WTC11 (cell line): ENCODE measurements around the gene ZMIZ2. TPM values are rescaled to one million over a fixed set of nuclear protein-coding genes. Genes with fewer than 3 reads are reported as not detected.

Experiments
- ATAC-seq: fragments of 200-7000 bp; cut with Tn5 transposase; 2 replicates; pipeline ENCODE4 v1.10.0; 2021; ENCODE audit warnings: mild to moderate bottlenecking, moderate library complexity
- CTCF ChIA-PET: fragments of 300-600 bp; sonication (Branson Sonifier 250); formaldehyde crosslinking; loops from one replicate; lab custom pipeline; 2021; ENCODE audit warnings: antibody characterized with exemption; lab: Charles Lee
- POLR2A ChIA-PET: fragments of 350-600 bp; sonication (Branson Sonifier 250); formaldehyde crosslinking; loops from one replicate; lab custom pipeline; 2021; ENCODE audit warnings: antibody characterized with exemption; lab: Charles Lee
- DNase-seq: peaks from one replicate; pipeline ENCODE4 v3.0.0; 2021; ENCODE audit warnings: low spot score
- H3K27ac Mint-ChIP-seq: 2 replicates; pipeline ENCODE4 v1.8.0; 2021; ENCODE audit warnings: mixed read lengths
- H3K27me3 Mint-ChIP-seq: 2 replicates; pipeline ENCODE4 v1.8.0; 2021; ENCODE audit warnings: low read depth, mild to moderate bottlenecking, moderate library complexity, mixed read lengths
- H3K36me3 Mint-ChIP-seq: 2 replicates; pipeline ENCODE4 v1.8.0; 2021; ENCODE audit warnings: mixed read lengths
- H3K4me1 Mint-ChIP-seq: 2 replicates; pipeline ENCODE4 v1.8.0; 2022; ENCODE audit warnings: mixed read lengths
- H3K4me3 Mint-ChIP-seq: 2 replicates; pipeline ENCODE4 v1.8.0; 2021; ENCODE audit warnings: mild to moderate bottlenecking, moderate library complexity, mixed read lengths
- H3K9me3 Mint-ChIP-seq: 2 replicates; pipeline ENCODE4 v1.8.0; 2021; ENCODE audit warnings: mixed read lengths
- CREB1 ChIP-seq: sonication (generic); formaldehyde crosslinking; IDR thresholded peaks from 2 replicates; pipeline ENCODE4 v1.8.0; 2023; ENCODE audit warnings: mild to moderate bottlenecking, missing genetic modification reagents
- E2F5 ChIP-seq: sonication (generic); formaldehyde crosslinking; IDR thresholded peaks from 2 replicates; pipeline ENCODE4 v1.8.1; 2022; ENCODE audit warnings: mild to moderate bottlenecking, moderate library complexity, missing genetic modification reagents
- ERG ChIP-seq: fragments of 250-450 bp; sonication (Bioruptor Pico); IDR thresholded peaks from 2 replicates; pipeline ENCODE4 v1.8.0; 2021; ENCODE audit warnings: mild to moderate bottlenecking
- ETV6 ChIP-seq: sonication (generic); formaldehyde crosslinking; IDR thresholded peaks from 2 replicates; pipeline ENCODE4 v1.8.1; 2022; ENCODE audit warnings: mild to moderate bottlenecking, missing genetic modification reagents
- FOXP1 ChIP-seq: sonication (generic); formaldehyde crosslinking; IDR thresholded peaks from 2 replicates; pipeline ENCODE4 v1.8.0; 2022; ENCODE audit warnings: missing genetic modification reagents, mild to moderate bottlenecking, moderate library complexity, borderline replicate concordance
- GRHL2 ChIP-seq: fragments of 250-450 bp; sonication (Bioruptor Pico); IDR thresholded peaks from 2 replicates; pipeline ENCODE4 v1.8.0; 2022; ENCODE audit warnings: mild to moderate bottlenecking, moderate library complexity; ENCODE audit not compliant: insufficient replicate concordance, severe bottlenecking
- GTF2I ChIP-seq: fragments of 250-450 bp; sonication (Bioruptor Pico); conservative IDR thresholded peaks from 2 replicates; pipeline ENCODE4 v1.4.0; 2021; ENCODE audit warnings: mild to moderate bottlenecking
- HMGA2 ChIP-seq: fragments of 250-450 bp; sonication (Bioruptor Pico); IDR thresholded peaks from 2 replicates; pipeline ENCODE4 v1.4.0; 2021; ENCODE audit warnings: mild to moderate bottlenecking, moderate library complexity
- IRF2 ChIP-seq: sonication (generic); formaldehyde crosslinking; IDR thresholded peaks from 2 replicates; pipeline ENCODE4 v1.8.0; 2022; ENCODE audit warnings: low read depth, missing genetic modification reagents, borderline replicate concordance
- MYBL2 ChIP-seq: sonication (generic); formaldehyde crosslinking; IDR thresholded peaks from 2 replicates; pipeline ENCODE4 v1.8.1; 2023; ENCODE audit warnings: mild to moderate bottlenecking, moderate library complexity, missing genetic modification reagents
- NFATC4 ChIP-seq: fragments of 250-450 bp; sonication (Bioruptor Pico); IDR thresholded peaks from 2 replicates; pipeline ENCODE4 v1.9.0; 2021; ENCODE audit warnings: mild to moderate bottlenecking
- NFYB ChIP-seq: sonication (generic); formaldehyde crosslinking; conservative IDR thresholded peaks from 2 replicates; pipeline ENCODE4 v1.8.0; 2022; ENCODE audit warnings: low read depth, missing genetic modification reagents
- NR3C1 ChIP-seq: sonication (generic); formaldehyde crosslinking; conservative IDR thresholded peaks from 2 replicates; pipeline ENCODE4 v1.8.1; 2023; ENCODE audit warnings: low read depth, mild to moderate bottlenecking, missing genetic modification reagents
- PRRX2 ChIP-seq: fragments of 250-450 bp; sonication (Bioruptor Pico); IDR thresholded peaks from 2 replicates; pipeline ENCODE4 v1.8.0; 2021; ENCODE audit warnings: mild to moderate bottlenecking
- RELA ChIP-seq: sonication (generic); formaldehyde crosslinking; IDR thresholded peaks from 2 replicates; pipeline ENCODE4 v1.8.1; 2022; ENCODE audit warnings: missing genetic modification reagents, mild to moderate bottlenecking, borderline replicate concordance
- TCF7 ChIP-seq: sonication (generic); formaldehyde crosslinking; IDR thresholded peaks from 2 replicates; pipeline ENCODE4 v1.8.0; 2022; ENCODE audit warnings: mild to moderate bottlenecking, low read depth, missing genetic modification reagents, moderate library complexity
- USF1 ChIP-seq: sonication (generic); formaldehyde crosslinking; IDR thresholded peaks from 2 replicates; pipeline ENCODE4 v1.8.0; 2022; ENCODE audit warnings: mild to moderate bottlenecking, missing genetic modification reagents
- ZNF416 ChIP-seq: fragments of 250-450 bp; sonication (Bioruptor Pico); IDR thresholded peaks from 2 replicates; pipeline ENCODE4 v1.9.0; 2021; ENCODE audit warnings: mild to moderate bottlenecking, inconsistent platforms
- ZNF532 ChIP-seq: fragments of 250-450 bp; sonication (Bioruptor Pico); IDR thresholded peaks from 2 replicates; pipeline ENCODE4 v1.9.0; 2021; ENCODE audit warnings: mild to moderate bottlenecking, borderline replicate concordance
- ZSCAN18 ChIP-seq: fragments of 250-450 bp; sonication (Bioruptor Pico); IDR thresholded peaks from 2 replicates; pipeline ENCODE4 v2.1.2; 2022; ENCODE audit warnings: mild to moderate bottlenecking, moderate library complexity
- total RNA-seq: library from RNA; stranded (reverse); gene quantifications from 3 replicates; pipeline ENCODE4 v1.2.3, GENCODE V29; 2021
- TF ChIP-seq, protein P1 (sequence below): sonication (generic); formaldehyde crosslinking; conservative IDR thresholded peaks from 2 replicates; pipeline ENCODE4 v1.8.1; 2023; ENCODE audit warnings: mild to moderate bottlenecking, low read depth, missing genetic modification reagents, moderate library complexity
- TF ChIP-seq, protein P2 (sequence below): sonication (generic); formaldehyde crosslinking; IDR thresholded peaks from 2 replicates; pipeline ENCODE4 v1.8.1; 2023; ENCODE audit warnings: mild to moderate bottlenecking, missing genetic modification reagents
- TF ChIP-seq, protein P3 (sequence below): sonication (generic); formaldehyde crosslinking; IDR thresholded peaks from 2 replicates; pipeline ENCODE4 v1.8.0; 2022; ENCODE audit warnings: mild to moderate bottlenecking, missing genetic modification reagents

The ZMIZ2 gene
- total RNA-seq, 1 experiment from 2014 or later = 102 TPM

DNA sequence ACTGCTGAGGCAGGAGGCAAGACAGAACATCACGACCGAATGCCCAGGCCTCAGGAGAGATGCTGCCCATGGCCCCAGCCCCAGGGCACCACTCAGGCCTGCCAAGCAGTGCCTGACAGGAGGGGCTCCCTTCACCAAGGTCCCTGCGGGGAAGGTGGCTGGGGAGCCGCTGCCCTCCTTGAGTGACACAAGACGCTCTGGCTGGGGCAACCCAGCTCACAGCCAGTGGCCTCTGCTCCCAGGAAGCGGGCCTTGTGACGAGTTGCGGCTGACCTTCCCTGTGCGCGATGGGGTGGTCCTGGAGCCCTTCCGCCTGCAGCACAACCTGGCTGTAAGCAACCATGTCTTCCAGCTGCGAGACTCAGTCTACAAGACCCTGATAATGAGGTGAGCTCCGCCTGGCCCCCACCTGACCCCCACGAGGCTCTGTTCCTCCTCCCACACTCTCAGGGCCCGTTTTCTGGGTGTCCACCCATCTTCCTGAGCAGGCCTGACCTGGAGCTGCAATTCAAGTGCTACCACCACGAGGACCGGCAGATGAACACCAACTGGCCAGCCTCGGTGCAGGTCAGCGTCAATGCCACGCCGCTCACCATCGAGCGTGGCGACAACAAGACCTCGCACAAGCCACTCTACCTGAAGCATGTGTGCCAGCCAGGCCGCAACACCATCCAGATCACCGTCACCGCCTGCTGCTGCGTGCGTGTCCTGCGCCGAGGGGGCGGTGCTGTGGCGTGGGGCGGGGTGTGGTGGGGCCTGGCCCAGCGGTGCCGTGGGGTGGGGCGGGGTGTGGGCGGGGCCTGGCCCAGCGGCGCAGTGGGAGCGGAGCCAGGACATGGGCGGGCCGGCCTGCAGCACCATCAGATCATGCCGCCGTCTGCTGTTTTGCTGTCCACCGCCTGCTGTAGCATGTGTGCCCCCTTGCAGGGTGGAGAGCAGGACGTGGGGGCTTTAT is 12.8 kb downstream of the ZMIZ2 start (continued):
- TF ChIP-seq ZNF532 (no peak), ETV6 (CRISPR knock-in tag) (no peak), ZSCAN18 (no peak), GRHL2 (CRISPR knock-in tag) (no peak)
- TF ChIP-seq, protein P1, sequence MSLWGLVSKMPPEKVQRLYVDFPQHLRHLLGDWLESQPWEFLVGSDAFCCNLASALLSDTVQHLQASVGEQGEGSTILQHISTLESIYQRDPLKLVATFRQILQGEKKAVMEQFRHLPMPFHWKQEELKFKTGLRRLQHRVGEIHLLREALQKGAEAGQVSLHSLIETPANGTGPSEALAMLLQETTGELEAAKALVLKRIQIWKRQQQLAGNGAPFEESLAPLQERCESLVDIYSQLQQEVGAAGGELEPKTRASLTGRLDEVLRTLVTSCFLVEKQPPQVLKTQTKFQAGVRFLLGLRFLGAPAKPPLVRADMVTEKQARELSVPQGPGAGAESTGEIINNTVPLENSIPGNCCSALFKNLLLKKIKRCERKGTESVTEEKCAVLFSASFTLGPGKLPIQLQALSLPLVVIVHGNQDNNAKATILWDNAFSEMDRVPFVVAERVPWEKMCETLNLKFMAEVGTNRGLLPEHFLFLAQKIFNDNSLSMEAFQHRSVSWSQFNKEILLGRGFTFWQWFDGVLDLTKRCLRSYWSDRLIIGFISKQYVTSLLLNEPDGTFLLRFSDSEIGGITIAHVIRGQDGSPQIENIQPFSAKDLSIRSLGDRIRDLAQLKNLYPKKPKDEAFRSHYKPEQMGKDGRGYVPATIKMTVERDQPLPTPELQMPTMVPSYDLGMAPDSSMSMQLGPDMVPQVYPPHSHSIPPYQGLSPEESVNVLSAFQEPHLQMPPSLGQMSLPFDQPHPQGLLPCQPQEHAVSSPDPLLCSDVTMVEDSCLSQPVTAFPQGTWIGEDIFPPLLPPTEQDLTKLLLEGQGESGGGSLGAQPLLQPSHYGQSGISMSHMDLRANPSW = no peak
- TF ChIP-seq, all 79 proteins: peak for 0

GRCh38 chr7:44762300-44762699 is 13.7 kb downstream of the ZMIZ2 start:
- no peaks in the 10 kb centered on the region for H3K27me3 Mint-ChIP-seq
- peaks cover 2% of the 10 kb centered on the region; the same call in 1 of the 2 replicates for H3K4me1 Mint-ChIP-seq
- peaks cover 59% of the 10 kb centered on the region for H3K36me3 Mint-ChIP-seq
- 0 out of 2 replicates have a peak overlapping the region, but pooled peaks have one; percentile 4 for H3K27ac Mint-ChIP-seq
- no peak for DNase-seq
- no peak for ATAC-seq
- H3K4me3 Mint-ChIP-seq = no peak overlapping the region
- ChIA-PET CTCF (interaction anchor here (1.3 kb wide), 1 partner anchor 10 kb away, joined by 3 read pairs; no protein-coding TSS in a partner anchor), POLR2A (no interaction called here)
- H3K9me3 Mint-ChIP-seq = no peaks in the 10 kb centered on the region
- TF ChIP-seq PRRX2 (CRISPR knock-in tag) (no peak), MYBL2 (no peak), NFATC4 (no peak), NR3C1 (CRISPR knock-in tag) (no peak), ERG (CRISPR knock-in tag) (no peak), USF1 (CRISPR knock-in tag) (no peak), GTF2I (CRISPR knock-in tag) (no peak), E2F5 (CRISPR knock-in tag) (no peak), CREB1 (no peak), TCF7 (CRISPR knock-in tag) (no peak), FOXP1 (CRISPR knock-in tag) (no peak), HMGA2 (CRISPR knock-in tag) (no peak), ETV6 (CRISPR knock-in tag) (no peak), IRF2 (no peak), ZNF416 (no peak), RELA (CRISPR knock-in tag) (no peak), NFYB (CRISPR knock-in tag) (no peak)
- TF ChIP-seq, protein P2, sequence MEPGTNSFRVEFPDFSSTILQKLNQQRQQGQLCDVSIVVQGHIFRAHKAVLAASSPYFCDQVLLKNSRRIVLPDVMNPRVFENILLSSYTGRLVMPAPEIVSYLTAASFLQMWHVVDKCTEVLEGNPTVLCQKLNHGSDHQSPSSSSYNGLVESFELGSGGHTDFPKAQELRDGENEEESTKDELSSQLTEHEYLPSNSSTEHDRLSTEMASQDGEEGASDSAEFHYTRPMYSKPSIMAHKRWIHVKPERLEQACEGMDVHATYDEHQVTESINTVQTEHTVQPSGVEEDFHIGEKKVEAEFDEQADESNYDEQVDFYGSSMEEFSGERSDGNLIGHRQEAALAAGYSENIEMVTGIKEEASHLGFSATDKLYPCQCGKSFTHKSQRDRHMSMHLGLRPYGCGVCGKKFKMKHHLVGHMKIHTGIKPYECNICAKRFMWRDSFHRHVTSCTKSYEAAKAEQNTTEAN = no peak
- TF ChIP-seq, protein P3, sequence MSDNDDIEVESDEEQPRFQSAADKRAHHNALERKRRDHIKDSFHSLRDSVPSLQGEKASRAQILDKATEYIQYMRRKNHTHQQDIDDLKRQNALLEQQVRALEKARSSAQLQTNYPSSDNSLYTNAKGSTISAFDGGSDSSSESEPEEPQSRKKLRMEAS = no peak
